IgD-negative memory B cell (primary cell): ENCODE data around the gene TRPM1. TPM values are rescaled to one million over a fixed set of nuclear protein-coding genes. Genes with fewer than 3 reads are reported as not detected.

Experiments
- H3K27ac Mint-ChIP-seq, 3 donors: one replicate each; pipeline ENCODE4 v1.8.0; 2020 to 2022; ENCODE audit warnings: mild to moderate bottlenecking in 3 of 3, mixed read lengths in 3 of 3, moderate library complexity in 1 of 3
- H3K27me3 Mint-ChIP-seq: one replicate; pipeline ENCODE4 v1.8.0; 2021; ENCODE audit warnings: mixed read lengths
- H3K36me3 Mint-ChIP-seq: one replicate; pipeline ENCODE4 v1.8.0; 2020; ENCODE audit warnings: mild to moderate bottlenecking, mixed read lengths
- H3K4me1 Mint-ChIP-seq, 3 donors: one replicate each; pipeline ENCODE4 v1.8.0; 2020 to 2022; ENCODE audit warnings: mixed read lengths in 3 of 3, mild to moderate bottlenecking in 1 of 3
- H3K4me3 Mint-ChIP-seq, 4 donors: one replicate each; pipeline ENCODE4 v1.8.0; 2020 to 2022; ENCODE audit warnings: mild to moderate bottlenecking in 4 of 4, mixed read lengths in 4 of 4, moderate library complexity in 3 of 4
- H3K9me3 Mint-ChIP-seq, 3 donors: one replicate each; pipeline ENCODE4 v1.8.0; 2020 to 2021; ENCODE audit warnings: mixed read lengths in 3 of 3, mild to moderate bottlenecking in 1 of 3
- polyA plus RNA-seq: library from polyadenylated mRNA; unstranded; fragments of 300-500 nt; fragmentation: Illumina TruSeq; gene quantifications from one replicate; pipeline ENCODE4 v1.2.3, GENCODE V29; 2021

Gene TRPM1
- polyA plus RNA-seq, 1 donor from 2014 or later: not detected

DNA sequence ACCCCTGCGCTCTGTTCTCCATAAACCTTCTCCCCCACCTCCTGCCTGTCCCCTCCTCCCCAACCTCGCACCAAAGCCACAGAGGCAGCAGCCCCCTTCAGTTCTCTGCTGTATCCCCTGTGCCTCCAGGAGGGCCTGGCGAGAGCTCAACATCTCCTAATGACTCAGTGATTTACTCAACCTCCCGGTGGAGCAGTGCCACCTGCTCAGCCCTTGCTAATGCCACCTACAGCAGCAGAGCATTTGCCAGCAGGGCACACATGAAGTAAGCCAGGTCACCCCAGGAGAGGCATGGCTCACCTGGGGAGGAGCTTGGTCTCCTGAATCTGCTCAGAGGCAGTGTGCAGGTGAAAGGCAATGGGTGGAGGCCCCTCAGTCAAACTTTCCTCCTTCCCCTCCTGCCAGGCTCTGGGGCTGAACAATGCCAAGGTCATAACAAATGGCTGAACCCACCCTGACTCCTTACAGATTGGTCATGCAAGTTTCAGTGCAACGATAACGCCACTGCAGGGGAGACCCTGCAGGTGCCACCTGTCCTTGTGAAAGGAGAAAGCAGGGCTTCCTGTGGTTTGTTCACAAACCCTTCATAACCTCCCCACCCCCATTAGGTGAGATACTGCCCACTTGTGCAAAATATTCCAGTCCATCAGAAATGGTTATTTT is 19.8 kb downstream of the TRPM1 start:
- Mint-ChIP-seq H3K27me3 (peaks cover 5% of the 10 kb centered on the region), H3K27ac (peak overlapping the region in 1 of 3 donors; percentile 73), H3K9me3 (no peaks in the 10 kb centered on the region), H3K4me1 (peaks cover 19 to 40% (median 38%) of the 10 kb centered on the region in 3 donors), H3K36me3 (peaks cover 3% of the 10 kb centered on the region), H3K4me3 (peak overlapping the region in 3 of 4 donors; percentile 68 to 87 (median 75))

- peak overlapping the region; percentile 68 to 93 (median 81) for H3K4me3 Mint-ChIP-seq
- no peak overlapping the region for H3K27ac Mint-ChIP-seq
These were observed 20.5 kb downstream of the TRPM1 start for GRCh38 chr15:31081056-31081455.

GRCh38 chr15:31080591-31081014 is 20.9 kb downstream of the TRPM1 start:
- no peak overlapping the region for H3K27ac Mint-ChIP-seq
- peak overlapping the region; percentile 68 to 93 (median 81) for H3K4me3 Mint-ChIP-seq
- peaks cover 3% of the 10 kb centered on the region for H3K36me3 Mint-ChIP-seq
- peaks cover 19 to 40% (median 38%) of the 10 kb centered on the region in 3 donors for H3K4me1 Mint-ChIP-seq
- no peaks in the 10 kb centered on the region for H3K9me3 Mint-ChIP-seq
- peaks cover 5% of the 10 kb centered on the region for H3K27me3 Mint-ChIP-seq

More at GRCh38 chr15:31081056-31081455, 20.5 kb downstream of the TRPM1 start:
- peaks cover 19 to 40% (median 38%) of the 10 kb centered on the region in 3 donors for H3K4me1 Mint-ChIP-seq
- H3K27me3 Mint-ChIP-seq: peaks cover 5% of the 10 kb centered on the region
- no peaks in the 10 kb centered on the region for H3K9me3 Mint-ChIP-seq
- peaks cover 3% of the 10 kb centered on the region for H3K36me3 Mint-ChIP-seq

GRCh38 chr15:31079519-31079918 is 22.0 kb downstream of the TRPM1 start:
- Mint-ChIP-seq H3K4me1 (peaks cover 19 to 40% (median 38%) of the 10 kb centered on the region in 3 donors), H3K27ac (no peak overlapping the region), H3K36me3 (peaks cover 3% of the 10 kb centered on the region), H3K4me3 (peak overlapping the region in 1 of 4 donors; percentile 68), H3K27me3 (peaks cover 5% of the 10 kb centered on the region), H3K9me3 (peaks cover 0 to 3% (median 0%) of the 10 kb centered on the region in 3 donors)

DNA sequence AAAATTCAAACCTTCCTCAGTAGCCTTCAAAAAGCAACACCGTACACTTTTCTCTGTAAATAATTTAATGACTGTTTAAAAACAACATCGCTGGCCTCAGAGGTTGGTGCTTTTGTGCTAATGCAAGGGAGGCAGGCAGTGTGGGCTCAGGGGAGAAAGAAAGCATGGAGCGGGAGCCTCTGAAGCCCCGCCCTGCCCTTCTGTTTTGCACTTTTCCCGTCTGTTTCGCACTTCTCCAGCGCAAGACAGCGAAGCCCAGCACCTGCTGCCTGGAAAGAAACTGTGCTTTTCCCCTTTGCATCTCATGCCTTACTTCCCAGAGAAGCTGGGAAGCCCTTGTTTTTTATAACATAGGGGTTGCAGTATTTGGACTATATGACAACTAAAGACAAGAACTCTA is 23.1 kb downstream of the TRPM1 start:
- peaks cover 0 to 3% (median 2%) of the 10 kb centered on the region in 3 donors for H3K9me3 Mint-ChIP-seq
- no peak overlapping the region for H3K4me3 Mint-ChIP-seq
- peaks cover 19 to 33% (median 32%) of the 10 kb centered on the region in 3 donors for H3K4me1 Mint-ChIP-seq
- peaks cover 5% of the 10 kb centered on the region for H3K27me3 Mint-ChIP-seq
- peak overlapping the region in 1 of 3 donors; percentile 64 for H3K27ac Mint-ChIP-seq
- H3K36me3 Mint-ChIP-seq: peaks cover 3% of the 10 kb centered on the region

- Mint-ChIP-seq H3K27ac (no peak overlapping the region), H3K36me3 (peaks cover 3% of the 10 kb centered on the region), H3K4me1 (peaks cover 19 to 29% (median 28%) of the 10 kb centered on the region in 3 donors), H3K27me3 (peaks cover 5% of the 10 kb centered on the region), H3K4me3 (no peak overlapping the region), H3K9me3 (peaks cover 0 to 3% (median 2%) of the 10 kb centered on the region in 3 donors)
These were observed 23.6 kb downstream of the TRPM1 start for GRCh38 chr15:31077941-31078340.

DNA sequence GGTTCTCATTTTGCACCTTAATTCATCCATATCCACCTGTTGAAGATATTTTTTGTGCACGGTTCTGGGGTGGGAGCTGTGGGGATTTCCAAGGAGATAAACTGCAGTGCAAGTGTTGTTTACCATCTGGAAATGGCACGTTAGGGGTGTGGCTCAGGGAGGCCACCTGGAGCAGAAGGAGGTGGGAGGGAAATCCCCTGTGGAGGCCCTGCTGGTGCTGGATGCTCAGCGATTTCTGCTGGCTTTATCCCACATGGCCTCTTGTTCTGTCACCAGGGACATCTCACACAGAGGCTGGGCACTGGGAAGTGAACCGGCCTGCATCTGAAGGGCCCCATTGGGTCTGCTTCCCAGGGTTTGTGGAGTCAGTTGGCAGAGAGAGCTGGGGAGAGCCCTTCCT is 24.3 kb downstream of the TRPM1 start:
- Mint-ChIP-seq H3K4me3 (peak overlapping the region in 1 of 4 donors; percentile 31), H3K27me3 (peaks cover 5% of the 10 kb centered on the region), H3K9me3 (peaks cover 0 to 3% (median 2%) of the 10 kb centered on the region in 3 donors), H3K27ac (peak overlapping the region in 2 of 3 donors; percentile 35 to 71), H3K4me1 (peaks cover 15 to 22% (median 21%) of the 10 kb centered on the region in 3 donors), H3K36me3 (no peaks in the 10 kb centered on the region)

DNA sequence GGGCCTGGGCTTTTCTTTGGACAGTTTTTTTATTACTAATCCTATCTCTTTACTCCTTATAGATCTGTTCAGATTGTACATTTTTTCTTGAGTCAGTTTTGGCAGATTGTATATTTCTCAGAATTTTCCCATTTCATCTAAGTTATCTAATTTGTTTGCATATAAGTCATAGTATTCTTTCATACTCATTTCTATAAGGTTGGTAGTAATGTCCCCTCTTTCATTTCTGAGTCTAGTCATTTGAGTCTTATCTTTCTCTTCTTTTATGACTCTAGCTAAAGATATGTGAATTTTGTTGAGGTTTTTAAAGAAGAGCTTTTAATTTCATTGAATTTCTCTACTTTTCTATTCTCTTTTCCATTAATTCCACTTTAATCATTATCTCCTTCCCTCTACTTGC is 27.2 kb downstream of the TRPM1 start:
- H3K36me3 Mint-ChIP-seq: no peaks in the 10 kb centered on the region
- H3K27ac Mint-ChIP-seq: no peak overlapping the region
- H3K27me3 Mint-ChIP-seq: peaks cover 1% of the 10 kb centered on the region
- no peak overlapping the region for H3K4me3 Mint-ChIP-seq
- H3K4me1 Mint-ChIP-seq: peaks cover 6 to 10% (median 7%) of the 10 kb centered on the region in 3 donors
- peaks cover 0 to 3% (median 2%) of the 10 kb centered on the region in 3 donors for H3K9me3 Mint-ChIP-seq

- Mint-ChIP-seq H3K27ac (no peak overlapping the region), H3K9me3 (peaks cover 0 to 3% (median 2%) of the 10 kb centered on the region in 3 donors), H3K4me3 (no peak overlapping the region), H3K27me3 (no peaks in the 10 kb centered on the region), H3K36me3 (no peaks in the 10 kb centered on the region), H3K4me1 (peaks cover 0 to 4% (median 2%) of the 10 kb centered on the region in 3 donors)
These were observed 30.7 kb downstream of the TRPM1 start for GRCh38 chr15:31070867-31071266.

GRCh38 chr15:31069360-31070000 is 32.0 kb downstream of the TRPM1 start:
- no peaks in the 10 kb centered on the region for H3K36me3 Mint-ChIP-seq
- no peak overlapping the region for H3K4me3 Mint-ChIP-seq
- H3K27ac Mint-ChIP-seq: no peak overlapping the region
- no peaks in the 10 kb centered on the region for H3K27me3 Mint-ChIP-seq
- H3K4me1 Mint-ChIP-seq: peaks cover 0 to 4% (median 2%) of the 10 kb centered on the region in 3 donors
- H3K9me3 Mint-ChIP-seq: peaks cover 0 to 2% (median 0%) of the 10 kb centered on the region in 3 donors

DNA sequence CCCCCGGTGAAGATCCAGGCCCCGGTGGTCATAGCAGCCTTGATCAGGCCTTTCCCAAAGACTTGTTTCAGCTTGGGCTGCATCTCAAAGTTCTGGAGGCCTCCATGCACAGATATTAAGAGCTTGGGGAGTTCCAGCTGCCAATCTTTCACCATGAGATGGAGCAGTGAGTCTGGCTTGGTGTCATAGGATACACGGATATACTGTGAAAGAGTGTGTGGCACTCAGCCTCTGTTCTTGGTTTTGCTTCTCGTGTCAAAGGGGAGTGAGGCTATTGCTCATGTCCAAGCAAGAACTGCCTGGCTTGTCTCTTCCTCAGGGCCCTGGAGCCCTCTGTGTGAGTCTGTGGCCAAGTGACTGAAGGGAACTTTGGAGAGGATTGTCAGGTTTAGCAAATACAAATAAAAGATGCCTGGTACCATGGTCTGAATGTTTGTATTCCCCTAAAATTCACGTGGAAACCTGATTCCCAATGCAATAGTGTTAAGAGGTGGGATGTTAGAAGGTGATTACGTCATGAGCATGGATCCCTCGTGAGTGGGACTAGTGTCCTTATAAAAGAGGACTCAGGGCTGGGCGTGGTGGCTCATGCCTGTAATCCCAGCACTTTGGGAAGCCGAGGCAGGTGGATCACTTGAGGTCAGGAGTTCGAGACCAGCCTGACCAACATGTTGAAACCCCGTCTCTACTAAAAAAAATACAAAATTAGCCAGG is 33.5 kb downstream of the TRPM1 start:
- Mint-ChIP-seq H3K4me1 (peaks cover 0 to 4% (median 3%) of the 10 kb centered on the region in 3 donors), H3K9me3 (no peaks in the 10 kb centered on the region), H3K4me3 (no peak overlapping the region), H3K27me3 (no peaks in the 10 kb centered on the region), H3K36me3 (no peaks in the 10 kb centered on the region), H3K27ac (no peak overlapping the region)

- Mint-ChIP-seq H3K4me1 (peaks cover 0 to 6% (median 0%) of the 10 kb centered on the region in 3 donors), H3K36me3 (no peaks in the 10 kb centered on the region), H3K27me3 (peaks cover 2% of the 10 kb centered on the region), H3K4me3 (no peak overlapping the region), H3K27ac (no peak overlapping the region), H3K9me3 (no peaks in the 10 kb centered on the region)
These were observed 35.7 kb downstream of the TRPM1 start for GRCh38 chr15:31065824-31066223.

DNA sequence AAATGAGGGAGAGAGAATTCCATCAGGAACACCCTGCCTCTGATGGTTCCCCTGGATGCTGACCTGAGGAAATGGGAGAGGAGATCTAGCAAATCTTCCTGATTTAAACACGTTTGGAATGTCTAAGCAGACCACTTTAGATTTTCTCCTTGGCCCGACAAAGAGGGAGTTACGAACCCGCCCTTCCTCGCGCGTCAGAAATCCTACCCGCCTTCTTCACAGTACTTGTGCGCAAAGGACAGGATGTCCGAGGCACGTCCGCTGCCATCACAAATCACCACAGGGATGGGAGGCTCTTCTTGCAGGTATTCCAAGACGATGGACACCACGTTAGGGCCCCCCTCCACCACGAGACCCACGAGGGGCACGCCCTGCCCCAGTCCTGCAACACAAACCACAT is 38.6 kb downstream of the TRPM1 start:
- H3K27ac Mint-ChIP-seq: no peak overlapping the region
- H3K4me1 Mint-ChIP-seq: peaks cover 0 to 8% (median 0%) of the 10 kb centered on the region in 3 donors
- H3K4me3 Mint-ChIP-seq: no peak overlapping the region
- peaks cover 2% of the 10 kb centered on the region for H3K27me3 Mint-ChIP-seq
- peaks cover under 1 to 3% (median 2%) of the 10 kb centered on the region in 3 donors for H3K9me3 Mint-ChIP-seq
- no peaks in the 10 kb centered on the region for H3K36me3 Mint-ChIP-seq

DNA sequence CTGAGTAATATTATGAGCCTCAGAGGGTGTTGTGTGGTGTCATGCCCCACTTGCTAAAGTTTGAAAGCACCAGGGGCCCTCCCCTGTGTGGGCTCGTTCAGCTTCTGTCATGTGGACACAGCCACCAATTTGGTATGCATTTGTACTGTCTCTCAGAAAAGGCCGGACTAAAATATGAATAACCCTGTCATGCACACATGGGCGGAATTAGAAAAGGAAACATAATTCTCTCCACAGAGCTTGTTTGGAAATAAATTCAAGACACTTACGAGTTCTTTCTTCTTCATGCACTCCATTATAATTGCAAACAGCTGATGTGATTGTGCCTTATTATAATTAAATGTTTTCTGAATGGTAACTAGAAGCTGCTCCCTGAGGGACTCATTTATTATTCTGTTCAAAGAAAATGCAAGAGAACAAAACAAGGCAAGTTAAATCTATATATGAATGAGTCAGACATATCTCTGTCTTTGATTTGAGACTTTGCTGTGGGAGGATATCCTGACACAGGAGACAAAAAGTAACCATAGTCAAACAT is 39.1 kb downstream of the TRPM1 start:
- Mint-ChIP-seq H3K36me3 (no peaks in the 10 kb centered on the region), H3K4me3 (no peak overlapping the region), H3K27me3 (peaks cover 2% of the 10 kb centered on the region), H3K27ac (no peak overlapping the region), H3K4me1 (peaks cover 0 to 8% (median 0%) of the 10 kb centered on the region in 3 donors), H3K9me3 (peaks cover 2 to 3% (median 3%) of the 10 kb centered on the region in 3 donors)
